ENCODE measurements around the gene PRDM7. TPM values are rescaled to one million over a fixed set of nuclear protein-coding genes. Genes with fewer than 3 reads are reported as not detected.

Gene PRDM7
- total and polyA plus RNA-seq, 2 of the 8 experiments (the other 6 are each of a cell fraction or from before 2014, with no cell fraction given): 0.02 TPM; not detected in 1

- peak overlapping the region; percentile 40 to 85 (median 65) for H3K4me3 ChIP-seq (ENCODE audit: extremely low read depth in 1 of 4, insufficient read depth in 2 of 4, low read depth in 3 of 4, low read length in 4 of 4)
- WGBS, 2 experiments (ENCODE audit: extremely low coverage in 1 of 2, insufficient coverage in 1 of 2, insufficient read length in 1 of 2, insufficient replicate concordance in 2 of 2, low coverage in 1 of 2, low lambda C conversion rate in 2 of 2, missing lambda C conversion rate in 1 of 2): 6% methylated on average over 11 of the region's 57 CpGs; no CpG with 5 or more reads in 1 of the 2 experiments
- H3K27me3 ChIP-seq (replicated peaks in 1 of 4; ENCODE audit: control insufficient read depth in 3 of 4, extremely low read depth in 1 of 4, insufficient read depth in 3 of 4, low read length in 3 of 4): no peaks in the 10 kb centered on the region; a peak in 2 of 7 replicates
- peak overlapping the region; percentile 71 for H2BK5ac ChIP-seq (ENCODE audit: low read depth, low read length)
- peak overlapping the region; percentile 75 to 94 for H3K4me2 ChIP-seq (ENCODE audit: insufficient read depth in 1 of 2, low read depth in 2 of 2, low read length in 2 of 2)
- POLR2A ChIA-PET (ENCODE audit: partially characterized antibody): interaction anchor here (0.6 to 12.1 kb wide), 14 partner anchors 8 to 315 kb away, joined by 3 to 81 read pairs (median 8); partner anchors contain the start of genes MC1R and TUBB3
- peaks cover 8 to 16% of the 10 kb centered on the region in 2 experiments for H4K20me1 ChIP-seq (replicated peaks in 1 of 2; ENCODE audit: control insufficient read depth in 1 of 2, insufficient read depth in 2 of 2, low read length in 2 of 2)
- peak overlapping the region; percentile 93 for H3K56ac ChIP-seq (replicated peaks; ENCODE audit: insufficient read length, low read depth, low read length)
- peak overlapping the region; percentile 71; the same call in 1 of the 2 replicates for H3K18ac ChIP-seq (ENCODE audit: extremely low read depth, low read length)
- peak overlapping the region; percentile 70 for H2BK120ac ChIP-seq (replicated peaks; ENCODE audit: low read depth, low read length)
- H2BK15ac ChIP-seq (ENCODE audit: low read length): no peak overlapping the region
- DNase-seq (ENCODE audit: low read depth in 1 of 2, low spot score in 2 of 2) (peak in 1 of 2 experiments; percentile 85), FAIRE-seq (no peak)
- peak overlapping the region; percentile 61; the same call in 1 of the 2 replicates for H3K27ac ChIP-seq (ENCODE audit: low read depth, low read length)
- no peak overlapping the region for H3K4ac ChIP-seq (replicated peaks; ENCODE audit: insufficient read length, low read depth, low read length)
- peak overlapping the region; percentile 86; the same call in 1 of the 2 replicates for H2BK12ac ChIP-seq (ENCODE audit: low read depth, low read length)
- no peaks in the 10 kb centered on the region for H3K9me3 ChIP-seq (ENCODE audit: insufficient read depth in 2 of 2, low read depth in 1 of 2, low read length in 1 of 2)
- H4K8ac ChIP-seq (ENCODE audit: extremely low read depth, insufficient read depth, low read length): peak overlapping the region; percentile 96; the same call in 1 of the 2 replicates
- H2AK5ac ChIP-seq (ENCODE audit: low read depth, low read length): peak overlapping the region; percentile 79; the same call in 1 of the 2 replicates
- peaks cover 9% of the 10 kb centered on the region; the same call in 1 of the 2 replicates for H3K23me2 ChIP-seq (ENCODE audit: low read depth, low read length)
- CTCF ChIA-PET (ENCODE audit: partially characterized antibody): interaction anchor here (0.6 to 2.0 kb wide), 6 partner anchors 18 to 305 kb away, joined by 3 to 6 read pairs (median 4); partner anchors contain the start of genes MC1R and TUBB3
- peaks cover 0 to 12% of the 10 kb centered on the region in 2 experiments; a peak in 2 of 4 replicates for H3K79me2 ChIP-seq (ENCODE audit: control insufficient read depth in 1 of 2, insufficient read depth in 2 of 2, low read length in 2 of 2)
- H4K91ac ChIP-seq (replicated peaks; ENCODE audit: insufficient read length, low read length): peak overlapping the region; percentile 52
- peaks cover 8 to 12% (median 8%) of the 10 kb centered on the region in 4 experiments; a peak in 6 of 7 replicates for H3K4me1 ChIP-seq (replicated peaks in 1 of 4; ENCODE audit: control insufficient read depth in 3 of 4, insufficient read depth in 4 of 4, low read length in 3 of 4)
- H3K9ac ChIP-seq (replicated peaks in 1 of 4; ENCODE audit: extremely low read depth in 1 of 4, low read depth in 3 of 4, low read length in 3 of 4): peak overlapping the region; percentile 67 to 89 (median 70)
- H2AFZ ChIP-seq (ENCODE audit: low read length): no peak overlapping the region
- 0 out of 2 replicates have a peak overlapping the region, but pooled peaks have one; percentile 21 for H2BK20ac ChIP-seq (ENCODE audit: low read length)
- peak overlapping the region; percentile 68 for H3K14ac ChIP-seq (ENCODE audit: insufficient read length)
- H3K36me3 ChIP-seq (ENCODE audit: control insufficient read depth in 2 of 4, insufficient read depth in 4 of 4, low read length in 3 of 4): peaks cover 0 to 6% (median 3%) of the 10 kb centered on the region in 4 experiments; a peak in 3 of 8 replicates
- H4K5ac ChIP-seq (ENCODE audit: insufficient read length, low read depth, low read length): peak overlapping the region; percentile 34
- H3K23ac ChIP-seq (ENCODE audit: insufficient read length): no peak overlapping the region
- H3K79me1 ChIP-seq (ENCODE audit: low read depth, low read length): peaks cover 8% of the 10 kb centered on the region
- TF ChIP-seq RAD21 (IDR thresholded peaks at IDR 0.05 in 1 of 2, conservative IDR thresholded peaks at IDR 0.05 in 1 of 2; ENCODE audit: low read depth in 2 of 2, low read length in 2 of 2) (peak in 1 of 2 experiments; percentile 9; a peak in 1 of 4 replicates), BCL11A (IDR thresholded peaks at IDR 0.05; ENCODE audit: low read depth in 2 of 2, low read length in 2 of 2) (no peak), EZH2 (IDR thresholded peaks at IDR 0.05; ENCODE audit: low read depth, low read length, severe bottlenecking) (no peak), CTBP2 (IDR thresholded peaks at IDR 0.05; ENCODE audit: borderline replicate concordance, insufficient read depth, insufficient read length, low read length) (no peak), PHF8 (conservative IDR thresholded peaks at IDR 0.05; ENCODE audit: low read depth, low read length) (peak; percentile 36), SIRT6 (IDR thresholded peaks at IDR 0.05; ENCODE audit: low read length) (no peak), BACH1 (IDR thresholded peaks at IDR 0.05; ENCODE audit: low read length) (peak; percentile 55), SP4 (IDR thresholded peaks at IDR 0.05; ENCODE audit: low read length) (no peak), TAF7 (optimal IDR thresholded peaks at IDR 0.05; ENCODE audit: borderline replicate concordance, low read depth, low read length) (peak; percentile 85)
These were observed 57.4 kb downstream of the PRDM7 start for GRCh38 chr16:90019543-90020259.

Data from H1 (cell line).